Panc1 (cell line): ENCODE results near the gene TMEM229A. TPM values are rescaled to one million over a fixed set of nuclear protein-coding genes. Genes with fewer than 3 reads are reported as not detected.

Experiments
- ATAC-seq: fragments of 200-7000 bp; cut with Tn5 transposase; 2 replicates; pipeline ENCODE4 v1.9.1; 2020; ENCODE audit warnings: mild to moderate bottlenecking, moderate library complexity
- BruUV-seq: library from RNA; stranded (reverse); fragments of 400-500 nt; replicated peaks from 2 replicates; lab custom pipeline; 2021; lab: Mats Ljungman, UMichigan
- CTCF ChIA-PET: fragments of 300-600 bp; sonication (Branson Sonifier 250); formaldehyde crosslinking; loops from one replicate; lab custom pipeline; 2022; ENCODE audit warnings: antibody characterized with exemption; lab: Charles Lee
- POLR2A ChIA-PET: fragments of 300-600 bp; sonication (Branson Sonifier 250); formaldehyde crosslinking; loops from one replicate; lab custom pipeline; 2022; ENCODE audit warnings: antibody characterized with exemption; lab: Charles Lee
- DNase-seq: peaks from one replicate; pipeline ENCODE4 v3.0.0-alpha.2; 2010; ENCODE audit warnings: low read depth, low spot score
- H3K27ac ChIP-seq: 2 replicates; pipeline ENCODE4 v1.5.1; 2011; ENCODE audit warnings: mild to moderate bottlenecking, low read length, inconsistent platforms
- H3K27me3 ChIP-seq: fragments of 200-500 bp; sonication (Bioruptor generic); 2 replicates; pipeline ENCODE4 v1.6.0; 2014; ENCODE audit warnings: low read length, inconsistent platforms; ENCODE audit not compliant: control insufficient read depth, insufficient read depth
- H3K36me3 ChIP-seq: fragments of 200-500 bp; sonication (Bioruptor generic); 2 replicates; pipeline ENCODE4 v1.5.1; 2014; ENCODE audit warnings: inconsistent platforms, mild to moderate bottlenecking, low read length, moderate library complexity; ENCODE audit not compliant: control insufficient read depth, insufficient read depth
- H3K4me1 ChIP-seq: 2 replicates; pipeline ENCODE4 v1.5.1; 2011; ENCODE audit warnings: inconsistent platforms, mild to moderate bottlenecking, low read length, moderate library complexity; ENCODE audit not compliant: control insufficient read depth, insufficient read depth
- H3K4me3 ChIP-seq, 2 experiments: 2 replicates each; pipeline ENCODE4 v1.5.1; 2011 to 2012; ENCODE audit warnings: low read depth in 2 of 2, low read length in 2 of 2, mild to moderate bottlenecking in 2 of 2, inconsistent platforms in 1 of 2, moderate library complexity in 1 of 2
- H3K9me3 ChIP-seq: fragments of 200-500 bp; sonication (Bioruptor generic); 2 replicates; pipeline ENCODE4 v1.5.1; 2014; ENCODE audit warnings: low read depth, mild to moderate bottlenecking, inconsistent platforms, low read length, moderate library complexity; ENCODE audit not compliant: control insufficient read depth, insufficient read depth
- POLR2AphosphoS5 ChIP-seq: IDR thresholded peaks from 2 replicates; pipeline ENCODE4 v1.6.1; 2012; ENCODE audit warnings: mild to moderate bottlenecking, low read depth, low read length, moderate library complexity
- SIN3A ChIP-seq: IDR thresholded peaks from 2 replicates; pipeline ENCODE4 v1.6.1; 2012; ENCODE audit warnings: low read depth, mild to moderate bottlenecking, low read length, moderate library complexity, borderline replicate concordance; ENCODE audit not compliant: insufficient read depth
- TCF7L2 ChIP-seq: IDR thresholded peaks from 2 replicates; pipeline ENCODE4 v1.6.1; 2011; ENCODE audit warnings: mild to moderate bottlenecking, low read depth, low read length, inconsistent platforms
- in situ Hi-C: cut with HindIII; loops from 2 replicates; pipeline ENCODE4 v1.10.0; 2016; ENCODE audit warnings: low sequenced_read_pairs, low pct_unique_long_range_greater_than_20kb
- intact Hi-C: fragments of 100-400 bp; cut with micrococcal nuclease; formaldehyde crosslinking; loops from one replicate; pipeline ENCODE4 v1.10.0; 2022; ENCODE audit not compliant: unreplicated experiment
- total RNA-seq: library from RNA; stranded (reverse); gene quantifications from one replicate; pipeline ENCODE4 v1.2.1, GENCODE V29; 2021; ENCODE audit not compliant: unreplicated experiment
- TF ChIP-seq, protein P1 (sequence below): fragments of 450-650 bp; IDR thresholded peaks from 2 replicates; pipeline ENCODE4 v1.5.1; 2017; ENCODE audit warnings: mild to moderate bottlenecking
- TF ChIP-seq, protein P2 (sequence below), 2 experiments: IDR thresholded peaks; 2 replicates each; pipeline ENCODE4 v1.6.1; 2011 to 2012; ENCODE audit warnings: low read depth in 2 of 2, control low read depth in 1 of 2, low read length in 1 of 2, mild to moderate bottlenecking in 1 of 2, moderate library complexity in 1 of 2; ENCODE audit not compliant: insufficient read depth in 1 of 2

TMEM229A gene
- total RNA-seq, 1 experiment from 2014 or later, result not detected

DNA sequence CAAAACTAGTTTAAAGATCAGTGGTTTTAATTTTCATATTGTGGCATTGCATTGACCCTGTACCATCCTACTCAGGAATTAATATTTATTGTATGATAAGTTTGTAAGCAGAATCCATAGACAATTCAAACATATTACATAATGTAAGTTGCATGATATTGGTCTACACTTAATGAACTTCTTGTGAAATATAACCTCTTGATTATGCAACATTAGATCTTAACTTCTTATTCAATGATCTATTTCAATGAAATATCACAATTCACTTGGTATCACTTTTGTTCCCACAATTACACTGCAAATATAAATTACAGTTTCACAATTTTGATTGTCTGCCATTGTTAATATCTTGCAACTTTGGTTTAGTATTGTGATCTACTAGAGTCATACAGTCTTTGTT, 44.0 kb upstream of the TMEM229A start:
- Histone ChIP-seq H3K4me1 (no peaks in the 10 kb centered on the region), H3K36me3 (no peaks in the 10 kb centered on the region), H3K4me3 (no peak overlapping the region), H3K9me3 (no peaks in the 10 kb centered on the region), H3K27me3 (no peaks in the 10 kb centered on the region), H3K27ac (no peak overlapping the region)
- in situ Hi-C loops (no loop called here), intact Hi-C loops (no loop called here)
- CTCF ChIA-PET, result no interaction called here
- POLR2A ChIA-PET, result no interaction called here
- BruUV-seq, result no TSS peak
- TF ChIP-seq, protein P1, sequence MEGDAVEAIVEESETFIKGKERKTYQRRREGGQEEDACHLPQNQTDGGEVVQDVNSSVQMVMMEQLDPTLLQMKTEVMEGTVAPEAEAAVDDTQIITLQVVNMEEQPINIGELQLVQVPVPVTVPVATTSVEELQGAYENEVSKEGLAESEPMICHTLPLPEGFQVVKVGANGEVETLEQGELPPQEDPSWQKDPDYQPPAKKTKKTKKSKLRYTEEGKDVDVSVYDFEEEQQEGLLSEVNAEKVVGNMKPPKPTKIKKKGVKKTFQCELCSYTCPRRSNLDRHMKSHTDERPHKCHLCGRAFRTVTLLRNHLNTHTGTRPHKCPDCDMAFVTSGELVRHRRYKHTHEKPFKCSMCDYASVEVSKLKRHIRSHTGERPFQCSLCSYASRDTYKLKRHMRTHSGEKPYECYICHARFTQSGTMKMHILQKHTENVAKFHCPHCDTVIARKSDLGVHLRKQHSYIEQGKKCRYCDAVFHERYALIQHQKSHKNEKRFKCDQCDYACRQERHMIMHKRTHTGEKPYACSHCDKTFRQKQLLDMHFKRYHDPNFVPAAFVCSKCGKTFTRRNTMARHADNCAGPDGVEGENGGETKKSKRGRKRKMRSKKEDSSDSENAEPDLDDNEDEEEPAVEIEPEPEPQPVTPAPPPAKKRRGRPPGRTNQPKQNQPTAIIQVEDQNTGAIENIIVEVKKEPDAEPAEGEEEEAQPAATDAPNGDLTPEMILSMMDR, result no peak
- no peak for TF ChIP-seq TCF7L2
- no peak for TF ChIP-seq SIN3A
- no peak for TF ChIP-seq POLR2AphosphoS5
- TF ChIP-seq, protein P2, sequence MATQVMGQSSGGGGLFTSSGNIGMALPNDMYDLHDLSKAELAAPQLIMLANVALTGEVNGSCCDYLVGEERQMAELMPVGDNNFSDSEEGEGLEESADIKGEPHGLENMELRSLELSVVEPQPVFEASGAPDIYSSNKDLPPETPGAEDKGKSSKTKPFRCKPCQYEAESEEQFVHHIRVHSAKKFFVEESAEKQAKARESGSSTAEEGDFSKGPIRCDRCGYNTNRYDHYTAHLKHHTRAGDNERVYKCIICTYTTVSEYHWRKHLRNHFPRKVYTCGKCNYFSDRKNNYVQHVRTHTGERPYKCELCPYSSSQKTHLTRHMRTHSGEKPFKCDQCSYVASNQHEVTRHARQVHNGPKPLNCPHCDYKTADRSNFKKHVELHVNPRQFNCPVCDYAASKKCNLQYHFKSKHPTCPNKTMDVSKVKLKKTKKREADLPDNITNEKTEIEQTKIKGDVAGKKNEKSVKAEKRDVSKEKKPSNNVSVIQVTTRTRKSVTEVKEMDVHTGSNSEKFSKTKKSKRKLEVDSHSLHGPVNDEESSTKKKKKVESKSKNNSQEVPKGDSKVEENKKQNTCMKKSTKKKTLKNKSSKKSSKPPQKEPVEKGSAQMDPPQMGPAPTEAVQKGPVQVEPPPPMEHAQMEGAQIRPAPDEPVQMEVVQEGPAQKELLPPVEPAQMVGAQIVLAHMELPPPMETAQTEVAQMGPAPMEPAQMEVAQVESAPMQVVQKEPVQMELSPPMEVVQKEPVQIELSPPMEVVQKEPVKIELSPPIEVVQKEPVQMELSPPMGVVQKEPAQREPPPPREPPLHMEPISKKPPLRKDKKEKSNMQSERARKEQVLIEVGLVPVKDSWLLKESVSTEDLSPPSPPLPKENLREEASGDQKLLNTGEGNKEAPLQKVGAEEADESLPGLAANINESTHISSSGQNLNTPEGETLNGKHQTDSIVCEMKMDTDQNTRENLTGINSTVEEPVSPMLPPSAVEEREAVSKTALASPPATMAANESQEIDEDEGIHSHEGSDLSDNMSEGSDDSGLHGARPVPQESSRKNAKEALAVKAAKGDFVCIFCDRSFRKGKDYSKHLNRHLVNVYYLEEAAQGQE (IDR thresholded peaks at IDR 0.05; ENCODE audit: insufficient read depth in 1 of 2, low read depth in 2 of 2, low read length in 1 of 2), result no peak
- ATAC-seq, result no peak
- no peak for DNase-seq

- in situ Hi-C loops, result no loop called here
These were observed 41.1 kb upstream of the TMEM229A start for GRCh38 chr7:124074007-124074406.

More at GRCh38 chr7:124074007-124074406, 41.1 kb upstream of the TMEM229A start:
- TF ChIP-seq, protein P1, result no peak
- TF ChIP-seq SIN3A (no peak), POLR2AphosphoS5 (no peak), TCF7L2 (no peak)
- TF ChIP-seq, protein P2 (IDR thresholded peaks at IDR 0.05; ENCODE audit: insufficient read depth in 1 of 2, low read depth in 2 of 2, low read length in 1 of 2), result no peak
- intact Hi-C loops, result no loop called here
- Histone ChIP-seq H3K4me3 (no peak overlapping the region), H3K36me3 (no peaks in the 10 kb centered on the region), H3K27ac (no peak overlapping the region), H3K27me3 (no peaks in the 10 kb centered on the region), H3K4me1 (no peaks in the 10 kb centered on the region), H3K9me3 (no peaks in the 10 kb centered on the region)
- ATAC-seq (no peak), DNase-seq (no peak)
- no TSS peak for BruUV-seq
- CTCF ChIA-PET, result no interaction called here
- POLR2A ChIA-PET, result no interaction called here
